GM18870 (cell line): ENCODE data around the gene TMEM201.
"Not testable (repeated sequence)": the region's sequence is repeated elsewhere in the genome, so short reads cannot be mapped to it uniquely, and the experiment has no call there.

ENCODE experiments used
- ATAC-seq: cut with Tn5 transposase; IDR thresholded peaks from one replicate; pipeline ENCODE4 v1.9.1; 2021; ENCODE audit warnings: moderate library complexity; ENCODE audit not compliant: unreplicated experiment

The TMEM201 gene

DNA sequence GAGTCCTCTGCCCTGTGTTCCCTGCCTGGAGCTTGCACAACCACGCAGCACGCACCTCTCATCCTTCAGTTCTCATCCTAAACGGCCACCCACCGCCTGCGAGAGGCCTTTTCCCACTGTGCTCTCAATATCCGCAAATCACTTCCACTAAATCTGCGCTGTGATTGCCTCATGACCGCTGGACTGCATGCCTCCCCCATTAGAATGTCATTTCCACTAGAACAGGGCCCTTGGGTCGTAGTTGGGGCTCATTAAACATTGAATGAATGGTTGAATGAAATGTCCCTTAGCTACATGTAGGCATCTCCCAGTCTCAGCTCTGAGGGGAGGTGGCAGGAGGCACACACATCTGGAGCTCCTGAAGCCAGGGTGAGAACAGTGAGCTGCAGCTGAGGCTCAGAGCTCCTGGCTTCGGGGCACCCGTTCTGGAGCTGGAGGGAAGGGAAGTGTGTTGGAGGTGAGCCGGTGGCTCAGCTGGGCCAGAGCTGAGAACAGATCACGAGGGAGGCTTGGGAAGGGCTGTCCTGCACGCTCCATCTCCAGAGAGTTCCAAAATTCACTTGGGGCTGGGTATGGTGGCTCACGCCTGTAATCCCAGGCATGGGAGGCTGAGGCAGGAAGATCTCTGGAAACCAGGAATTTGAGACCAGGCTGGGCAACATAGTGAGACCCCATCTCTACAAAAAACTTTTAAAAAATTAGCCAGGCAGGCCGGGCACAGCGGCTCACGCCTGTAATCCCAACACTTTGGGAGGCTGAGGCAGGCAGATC is 30.4 kb downstream of the TMEM201 start:
- ATAC-seq = no peak

DNA sequence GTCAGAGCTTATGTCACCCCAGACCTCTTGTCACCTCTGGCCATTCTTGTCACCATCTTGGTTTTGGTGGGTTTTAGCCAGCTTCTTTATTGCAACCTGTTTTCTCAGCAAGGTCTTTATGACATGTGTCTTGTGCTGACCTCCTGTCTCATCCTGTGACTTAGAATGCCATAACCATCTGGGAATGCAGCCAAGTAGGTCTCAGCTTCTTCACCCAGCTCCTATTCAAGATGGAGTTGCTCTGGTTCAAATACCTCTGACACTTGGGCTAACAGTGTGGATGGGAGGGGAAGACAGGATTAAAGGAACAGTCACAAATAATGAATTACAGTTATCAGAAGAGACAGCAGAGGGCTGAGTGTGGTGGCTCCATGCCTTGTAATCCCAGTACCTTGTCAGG is 32.3 kb downstream of the TMEM201 start:
- ATAC-seq = no peak

DNA sequence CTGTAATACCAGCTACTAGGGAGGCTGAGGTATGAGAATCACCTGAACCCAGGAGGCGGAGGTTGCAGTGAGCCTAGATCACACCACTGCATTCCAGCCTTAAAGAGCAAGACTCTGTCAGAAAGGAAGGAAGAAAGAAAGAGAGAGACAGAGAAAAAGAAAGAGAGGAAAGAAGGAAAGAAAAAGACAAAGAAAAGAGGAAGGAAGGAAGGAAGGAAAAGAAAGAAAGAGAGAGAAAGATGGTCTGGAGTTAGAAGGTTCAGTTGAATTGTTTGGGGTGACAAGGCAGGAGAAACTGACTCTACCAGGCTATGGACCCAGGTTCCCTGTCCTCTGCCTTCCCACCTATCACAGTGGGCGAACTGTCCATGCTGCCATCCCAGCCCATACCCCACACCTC is 35.4 kb downstream of the TMEM201 start:
- no peak for ATAC-seq

DNA sequence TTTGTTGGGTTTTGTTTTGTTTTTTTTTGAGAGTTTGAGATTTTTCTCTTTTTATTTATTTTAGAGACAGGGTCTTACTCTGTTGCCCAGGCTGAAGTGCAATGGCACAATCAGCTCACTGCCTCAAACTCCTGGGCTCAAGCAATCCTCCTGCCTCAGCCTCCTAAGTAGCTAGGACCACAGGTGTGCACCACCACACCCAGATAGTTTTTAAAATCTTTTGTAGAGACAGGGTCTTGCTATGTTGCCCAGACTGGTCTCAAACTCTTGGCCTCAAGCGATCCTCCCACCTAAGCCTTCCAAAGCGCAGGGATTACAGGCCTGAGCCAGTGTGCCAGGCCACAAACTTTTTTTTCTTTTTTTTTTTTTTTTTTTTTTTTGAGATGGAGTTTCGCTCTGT is 36.3 kb downstream of the TMEM201 start:
- ATAC-seq = not testable (repeated sequence)

DNA sequence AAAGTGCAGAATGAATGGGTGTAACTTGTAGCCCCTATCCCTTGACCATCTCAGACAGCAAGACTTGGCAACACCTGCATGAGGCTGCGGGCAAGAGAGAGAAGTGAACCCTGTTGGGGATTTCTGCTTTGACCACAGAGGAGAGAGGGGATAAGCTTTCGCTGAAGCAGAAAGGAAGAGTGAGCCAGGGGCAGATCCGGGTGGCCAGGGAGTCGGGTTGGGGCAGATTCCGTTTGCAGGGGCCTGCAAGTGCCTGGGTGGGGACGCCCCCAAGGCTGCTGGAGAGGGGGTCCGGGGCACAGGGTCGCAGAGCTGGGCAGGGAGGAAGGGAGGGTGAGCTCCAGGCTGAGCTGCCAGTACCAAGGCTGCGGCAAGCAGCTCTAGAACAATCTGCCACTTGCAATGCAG is 37.5 kb downstream of the TMEM201 start:
- peak; percentile 47 for ATAC-seq

DNA sequence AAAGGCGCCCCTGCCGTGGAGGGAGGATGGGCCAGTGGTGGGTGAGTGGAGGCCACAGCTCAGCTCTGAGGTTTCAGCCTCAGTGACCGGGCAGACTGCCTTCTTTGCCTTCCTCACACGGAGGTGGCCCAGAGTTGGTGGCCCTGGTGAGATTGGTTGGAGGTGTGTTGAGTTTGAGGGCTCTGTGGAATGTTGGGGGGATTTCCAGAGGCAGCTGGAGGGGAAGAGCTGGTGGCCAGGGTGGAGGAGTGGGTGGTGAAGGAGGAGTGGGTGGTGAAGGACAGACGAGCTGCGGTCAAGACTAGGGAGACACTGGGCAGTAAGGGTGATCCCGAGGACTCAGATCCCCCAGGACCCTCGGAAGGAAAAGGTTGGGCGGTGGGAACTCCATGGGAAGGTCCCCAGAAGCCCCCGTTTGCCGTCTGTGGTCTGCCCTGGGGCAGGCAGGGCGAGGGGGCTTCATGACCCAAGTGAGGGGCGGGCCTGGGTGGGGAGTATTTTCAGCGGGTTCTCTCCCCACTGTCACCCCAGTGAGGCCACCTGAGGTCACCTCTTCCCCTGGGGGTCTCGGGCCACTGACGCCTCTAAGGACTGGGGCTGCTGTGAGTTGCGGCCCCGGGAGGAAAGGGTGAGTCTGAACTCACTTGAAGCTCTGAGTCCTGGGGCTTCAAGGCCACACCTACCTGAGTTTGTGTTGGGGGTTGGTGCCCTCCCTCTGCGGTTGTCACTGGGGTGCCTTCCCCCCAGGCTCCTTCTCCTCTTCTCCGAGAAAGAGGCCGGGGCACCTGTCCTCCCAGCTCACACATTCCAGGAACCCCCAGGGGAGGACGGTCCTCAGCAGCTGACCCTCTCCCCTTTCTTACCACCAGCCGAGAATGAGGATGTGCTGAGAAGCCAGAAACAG is 40.1 kb downstream of the TMEM201 start:
- no peak for ATAC-seq

DNA sequence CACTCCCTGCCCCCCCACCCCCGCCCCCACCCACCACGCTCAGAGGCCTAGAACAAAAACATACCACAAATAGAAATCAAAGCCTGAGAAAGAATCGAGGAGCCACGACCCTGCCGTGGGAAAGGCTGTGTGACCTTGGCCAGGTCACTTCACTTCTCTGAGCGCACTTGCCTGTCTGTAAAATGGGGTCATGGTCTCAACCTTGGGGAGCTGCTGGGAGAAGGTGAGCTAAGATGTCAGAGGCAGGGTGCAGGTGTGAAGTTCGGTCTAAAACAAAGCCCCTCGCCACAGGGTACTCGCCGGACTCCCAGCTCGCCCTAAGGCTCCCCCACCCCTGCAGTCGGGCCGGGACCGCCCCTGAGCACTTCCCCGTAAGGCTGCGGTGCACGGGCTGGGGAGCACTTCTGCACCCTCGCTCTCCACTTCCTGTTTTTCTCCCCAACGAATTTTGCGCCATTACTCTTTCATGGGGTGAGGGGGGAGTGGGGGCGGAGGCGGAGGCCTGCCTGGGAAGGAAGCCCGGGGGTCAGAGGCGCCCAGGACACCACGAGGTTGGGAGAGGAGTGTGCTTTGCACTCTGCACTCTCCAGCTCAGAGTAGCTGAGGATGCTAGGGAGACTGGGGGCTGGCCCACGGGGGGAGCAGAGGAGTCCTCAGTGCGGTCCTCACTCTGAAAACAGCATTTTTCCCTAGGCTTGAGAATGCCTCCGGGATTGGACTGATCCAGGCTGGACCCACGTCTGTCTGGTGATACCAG is 40.9 kb downstream of the TMEM201 start:
- ATAC-seq = no peak

DNA sequence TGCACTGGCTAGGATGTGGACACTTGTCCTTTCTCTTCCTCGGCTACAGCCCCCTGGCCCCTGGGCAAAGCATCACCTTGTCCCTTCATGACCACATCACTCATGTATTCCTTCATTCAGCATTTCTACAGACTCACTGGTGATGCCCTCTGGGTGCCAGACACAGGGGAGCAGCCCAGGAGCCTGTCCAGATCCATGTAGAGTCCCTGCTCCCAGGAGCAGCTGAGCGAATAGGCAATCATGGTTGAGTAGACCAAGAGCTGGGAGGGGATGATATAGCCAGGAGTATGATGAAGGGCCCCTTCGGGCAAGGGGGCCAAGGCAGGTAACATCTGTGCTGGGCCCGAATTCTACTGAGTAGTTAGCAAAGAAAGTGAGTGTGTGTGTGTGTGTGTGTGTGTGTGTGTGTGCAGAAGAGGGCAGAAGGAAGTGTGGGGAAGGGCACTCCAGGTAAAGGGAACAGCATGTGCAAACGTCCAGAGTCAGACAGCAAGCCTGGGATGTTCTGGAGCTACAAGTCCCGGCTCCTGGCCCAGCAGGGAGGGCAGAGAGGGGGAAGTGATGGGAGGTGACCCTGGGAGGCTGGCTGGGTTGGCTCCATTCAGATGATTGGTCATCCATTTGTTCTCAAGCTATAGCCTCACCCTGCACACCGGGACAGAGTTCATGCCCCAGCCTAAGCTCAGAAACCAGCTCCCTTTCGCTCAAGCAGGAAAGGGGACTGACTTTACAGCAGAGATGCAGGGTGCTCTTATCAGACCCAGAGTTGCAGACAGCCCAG is 41.8 kb downstream of the TMEM201 start:
- ATAC-seq = no peak

DNA sequence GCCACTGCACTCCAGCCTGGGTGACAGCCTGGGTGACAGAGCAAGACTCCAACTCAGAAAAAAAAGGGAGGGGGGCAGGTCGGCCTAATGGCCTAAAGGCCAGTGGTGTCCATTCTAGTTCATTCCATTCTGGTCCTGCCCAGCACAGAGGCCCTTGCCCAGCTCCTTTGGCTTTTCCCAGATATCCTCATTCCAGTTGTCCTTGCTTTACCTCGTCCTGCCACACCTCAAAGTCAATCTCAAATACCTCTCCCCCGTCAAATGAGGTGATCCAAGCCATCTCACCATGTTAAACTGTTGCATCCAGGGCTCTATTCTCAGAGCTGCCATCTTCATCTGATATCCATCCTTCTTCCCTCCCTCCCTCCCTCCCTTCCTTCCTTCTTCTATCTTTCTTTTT is 42.9 kb downstream of the TMEM201 start:
- ATAC-seq = no peak

DNA sequence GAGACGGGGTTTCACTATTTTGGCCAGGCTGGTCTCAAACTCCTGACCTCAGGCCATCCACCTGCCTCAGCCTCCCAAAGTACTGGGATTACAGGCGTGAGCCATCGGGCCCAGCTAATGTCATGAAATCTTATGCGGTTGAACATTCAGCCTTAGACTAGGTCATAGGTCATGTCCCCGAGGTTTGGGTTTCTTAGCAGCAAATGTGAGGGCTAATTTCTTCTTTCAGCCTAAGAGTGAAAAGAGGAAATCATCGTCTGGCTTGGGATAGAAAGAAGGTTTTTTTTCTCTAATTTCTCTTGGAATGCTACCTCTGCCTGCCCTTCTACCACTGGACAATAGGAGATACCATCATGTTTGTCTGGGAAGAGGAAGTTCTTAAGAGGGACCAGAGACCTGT is 44.8 kb downstream of the TMEM201 start:
- ATAC-seq = no peak

DNA sequence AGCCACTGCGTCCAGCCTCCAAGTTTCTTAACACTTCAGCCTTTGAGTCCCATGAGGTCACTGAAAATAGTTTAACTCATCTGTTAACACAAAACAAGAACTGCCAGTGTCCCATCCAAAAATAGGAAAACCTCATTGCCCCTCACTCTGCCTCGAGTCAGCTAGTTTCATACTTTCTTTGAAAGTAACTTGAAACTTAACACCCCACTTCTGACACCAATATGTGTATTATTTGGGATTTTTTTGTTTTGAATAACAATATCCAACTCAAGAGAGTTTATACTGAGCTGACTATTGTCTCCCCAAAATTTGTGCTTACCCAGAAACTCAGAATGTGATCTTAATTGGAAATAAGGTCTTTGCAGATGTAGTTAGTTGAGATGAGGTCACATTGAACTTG is 45.9 kb downstream of the TMEM201 start:
- no peak for ATAC-seq

DNA sequence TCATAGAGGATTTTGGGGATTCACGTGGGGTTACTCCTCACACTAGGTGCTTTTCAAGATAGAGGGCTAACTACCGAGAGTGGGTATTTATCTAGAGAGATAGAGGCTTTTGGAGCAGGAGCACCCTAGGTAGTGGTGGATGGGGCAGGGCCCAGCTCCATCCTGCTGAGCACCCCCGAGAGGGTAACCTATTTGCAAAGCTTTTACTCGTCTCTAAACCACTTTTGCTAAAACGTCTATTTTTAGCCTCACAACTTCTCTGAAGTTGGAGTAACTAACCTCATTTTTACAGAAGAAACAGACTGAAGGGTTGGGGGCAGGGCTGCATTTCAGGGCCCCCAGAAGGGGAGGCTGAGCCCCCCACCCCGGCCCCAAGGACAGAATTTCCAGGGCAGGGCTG is 50.5 kb downstream of the TMEM201 start:
- ATAC-seq = no peak

DNA sequence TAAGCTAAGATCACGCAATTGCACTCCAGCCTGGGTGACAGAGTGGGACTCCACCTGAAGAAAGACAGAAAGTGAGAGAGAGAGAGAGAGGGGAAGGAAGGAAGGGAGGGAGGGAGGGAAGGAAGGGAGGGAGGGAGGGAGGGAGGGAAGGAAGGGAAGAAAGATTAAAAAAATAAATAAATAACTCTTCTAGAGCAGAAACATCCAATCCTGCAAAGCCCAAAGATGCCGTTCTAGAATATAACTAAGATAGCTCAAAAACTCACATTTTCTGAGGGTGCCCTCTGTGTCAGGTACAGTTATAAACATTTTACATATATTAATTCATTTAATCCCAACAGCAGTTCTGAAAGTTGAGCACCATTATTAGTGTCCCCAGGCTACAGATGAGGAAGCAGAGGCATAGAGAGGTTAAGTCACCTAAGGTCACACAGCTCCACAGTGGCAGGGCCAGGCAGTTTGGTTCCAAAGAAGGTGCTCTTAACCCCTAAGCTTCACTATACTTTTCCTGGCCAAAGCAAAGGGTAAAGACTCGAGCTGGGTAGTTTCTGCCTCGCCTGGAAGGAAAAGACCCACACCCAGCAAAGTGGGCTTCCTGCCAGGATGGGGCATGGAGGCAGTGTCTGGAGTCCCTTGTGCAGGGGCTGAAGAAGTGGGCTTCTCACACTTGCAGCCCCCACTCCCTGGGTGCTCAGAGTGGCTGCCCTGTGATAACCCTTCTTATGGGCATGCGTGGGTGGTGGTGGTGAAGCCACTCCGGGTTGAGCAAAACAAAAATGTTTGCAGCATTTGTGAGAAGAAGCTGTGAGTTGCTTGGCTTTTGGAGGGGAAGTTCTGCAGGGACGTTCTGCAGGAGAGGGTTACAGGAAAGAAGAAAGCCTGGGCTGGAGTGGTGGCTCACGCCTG is 54.9 kb downstream of the TMEM201 start:
- ATAC-seq = no peak

DNA sequence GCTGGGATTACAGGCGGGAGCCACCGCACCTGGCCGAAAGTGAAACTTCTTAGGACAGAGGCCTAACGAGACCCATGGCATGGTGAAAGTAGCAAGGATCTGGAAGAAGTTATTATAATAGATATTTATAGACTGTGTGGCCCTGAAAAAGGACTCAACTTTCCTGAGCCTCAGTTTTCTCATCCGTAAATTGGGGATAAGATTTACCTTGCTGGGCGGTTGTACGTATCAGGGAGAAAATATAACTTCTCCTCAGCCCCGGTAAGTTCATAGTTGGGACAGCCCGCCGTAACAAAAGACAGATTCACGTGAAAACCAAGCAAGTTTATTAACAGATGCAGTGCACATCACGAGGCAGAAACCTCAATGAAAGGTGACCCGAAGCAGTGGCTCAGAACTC is 57.3 kb downstream of the TMEM201 start:
- ATAC-seq = no peak

DNA sequence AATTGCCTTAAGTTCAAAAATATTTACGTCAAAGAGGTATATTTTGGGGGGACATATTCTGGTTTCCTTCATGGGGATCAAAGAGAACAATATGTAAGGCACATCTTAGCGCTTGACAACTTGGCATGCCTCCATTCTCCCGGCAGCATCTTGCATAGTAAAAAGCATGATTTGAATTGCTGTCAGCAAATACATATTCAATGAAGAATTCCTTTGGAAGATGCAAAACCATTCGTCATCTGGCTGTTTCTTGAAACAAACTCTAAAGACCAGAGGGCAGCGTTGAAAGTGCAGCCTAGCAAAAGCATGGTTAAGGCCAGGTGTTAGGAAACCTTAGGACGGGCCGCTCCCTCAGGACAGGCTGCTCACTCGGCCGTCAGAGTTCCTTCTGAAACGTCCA is 59.5 kb downstream of the TMEM201 start:
- ATAC-seq = no peak

DNA sequence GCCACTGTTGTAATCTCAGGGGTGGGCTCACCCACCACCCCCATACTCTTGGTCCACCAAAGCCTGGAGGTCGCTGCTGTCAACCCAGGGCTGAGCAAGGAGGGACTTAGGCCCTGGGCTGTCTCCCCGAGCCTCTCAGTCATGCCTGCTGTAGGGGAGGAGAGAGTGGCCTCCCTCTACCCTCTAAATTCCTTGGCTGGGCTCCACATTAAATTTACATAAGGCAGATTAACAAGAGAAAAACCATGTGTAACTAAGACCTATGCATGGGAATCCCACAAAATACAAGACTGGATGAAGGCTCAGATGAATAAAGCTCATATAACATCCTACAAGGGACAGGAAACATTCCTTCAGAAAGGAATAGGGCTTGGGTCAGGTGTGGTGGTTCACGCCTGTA is 61.1 kb downstream of the TMEM201 start:
- no peak for ATAC-seq

DNA sequence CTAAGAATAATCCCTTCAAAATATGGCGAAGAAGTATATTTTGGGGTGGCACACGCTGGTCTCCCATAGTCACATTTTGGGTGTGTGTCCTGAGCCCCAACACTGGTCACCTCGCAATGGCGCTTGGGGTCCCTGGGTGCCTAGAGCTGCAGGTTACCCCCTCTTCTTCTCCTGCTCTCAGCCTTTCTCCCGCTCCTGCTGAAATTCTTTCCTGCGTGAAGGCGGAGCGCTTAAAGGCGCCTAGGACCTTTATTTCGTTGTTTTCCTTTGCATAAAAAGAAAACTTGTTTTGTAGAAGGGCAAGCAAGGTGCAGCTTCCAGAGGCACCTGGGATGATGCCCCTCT is 62.5 kb downstream of the TMEM201 start:
- ATAC-seq = no peak

DNA sequence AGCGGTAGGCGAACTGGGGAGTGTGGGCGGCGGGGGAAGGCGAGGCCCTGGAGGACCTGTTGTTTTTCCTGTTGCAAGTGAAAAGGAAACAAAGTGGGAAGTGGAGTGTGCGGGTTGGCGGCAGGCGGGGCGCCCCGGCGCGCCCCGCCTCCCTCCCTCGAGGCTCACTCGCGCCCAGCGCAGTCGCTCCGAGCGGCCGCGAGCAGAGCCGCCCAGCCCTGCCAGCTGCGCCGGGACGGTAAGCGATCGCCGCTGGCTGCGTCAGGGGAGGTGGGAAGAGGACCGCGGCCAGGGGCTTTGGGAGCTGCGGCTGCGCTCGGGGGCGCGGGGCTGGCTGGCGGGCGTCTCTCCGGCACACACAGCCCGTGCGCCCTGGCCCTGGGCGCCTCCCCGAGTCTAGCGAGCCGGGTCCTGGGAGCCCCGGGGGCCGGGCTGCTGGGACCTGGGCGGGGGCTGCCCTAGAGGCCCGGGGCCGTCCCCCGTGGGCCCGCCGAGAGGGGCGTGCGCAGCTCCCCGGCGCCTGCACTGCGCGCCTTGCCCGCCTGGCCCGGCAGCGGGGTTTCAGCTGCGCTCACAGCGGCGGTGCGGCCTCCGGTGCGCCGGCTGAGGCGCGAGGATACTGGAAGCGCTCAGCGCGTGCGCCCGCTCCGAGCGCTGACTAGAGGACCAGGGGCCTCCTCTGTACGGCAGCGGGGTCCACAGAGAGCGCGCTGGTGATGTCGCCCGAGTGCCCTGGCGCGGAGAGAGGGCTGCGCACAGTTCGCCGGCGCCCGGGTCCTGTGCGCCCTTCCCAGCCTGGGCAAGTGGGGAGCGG is 63.1 kb downstream of the TMEM201 start, which contains the start of gene PIK3CD:
Gene PIK3CD, plus strand, starts transcription at position 167 of the 814 bp plus-strand sequence. CDS start 58,725 bp downstream, outside the sequence.
- ATAC-seq = no peak
